PC-9 (cell line): ENCODE results near the gene TTC1.

Source experiments
- EZH2 ChIP-seq: fragments of 200-600 bp; sonication (generic); IDR thresholded peaks from 2 replicates; pipeline ENCODE4 v1.8.0; 2017; ENCODE audit warnings: antibody characterized with exemption, low read depth
- TF ChIP-seq, protein P1 (sequence below): fragments of 200-600 bp; sonication (generic); conservative IDR thresholded peaks from 2 replicates; pipeline ENCODE4 v1.6.1; 2017; ENCODE audit warnings: mixed run types, antibody characterized with exemption, mild to moderate bottlenecking, moderate library complexity

DNA sequence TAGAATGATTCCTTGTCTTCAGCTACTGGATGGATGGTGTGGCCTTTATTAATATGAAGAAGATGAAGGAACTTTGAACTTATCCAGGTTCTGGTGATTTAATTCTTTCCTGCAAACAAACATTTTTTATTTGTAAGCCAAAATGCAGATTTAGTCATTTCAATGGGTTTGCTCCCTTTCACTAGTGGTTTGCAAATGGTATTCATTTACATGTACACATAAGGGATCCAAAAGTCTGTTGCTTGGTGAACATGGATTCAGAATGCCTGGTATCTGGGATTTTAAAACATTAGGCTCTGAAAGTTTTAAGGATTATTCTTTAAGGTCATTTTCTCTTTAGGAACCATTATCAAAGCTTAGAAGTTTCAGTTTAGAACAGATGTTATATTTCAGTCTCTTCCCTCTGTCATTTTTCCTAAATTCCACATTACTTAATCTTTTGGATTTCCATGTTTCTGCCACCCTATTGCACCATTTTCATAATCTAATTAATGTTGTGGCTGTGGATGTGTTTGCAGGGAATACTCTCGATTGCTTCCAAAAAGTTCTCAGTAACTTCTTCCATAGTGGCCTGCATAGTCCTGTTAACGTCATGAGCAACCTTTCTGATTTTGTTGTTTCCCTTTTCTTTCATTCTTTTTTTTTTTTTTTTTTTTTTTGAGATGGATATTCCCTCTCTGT lies 10.1 kb downstream of the TTC1 start:
- TF ChIP-seq, protein P1, sequence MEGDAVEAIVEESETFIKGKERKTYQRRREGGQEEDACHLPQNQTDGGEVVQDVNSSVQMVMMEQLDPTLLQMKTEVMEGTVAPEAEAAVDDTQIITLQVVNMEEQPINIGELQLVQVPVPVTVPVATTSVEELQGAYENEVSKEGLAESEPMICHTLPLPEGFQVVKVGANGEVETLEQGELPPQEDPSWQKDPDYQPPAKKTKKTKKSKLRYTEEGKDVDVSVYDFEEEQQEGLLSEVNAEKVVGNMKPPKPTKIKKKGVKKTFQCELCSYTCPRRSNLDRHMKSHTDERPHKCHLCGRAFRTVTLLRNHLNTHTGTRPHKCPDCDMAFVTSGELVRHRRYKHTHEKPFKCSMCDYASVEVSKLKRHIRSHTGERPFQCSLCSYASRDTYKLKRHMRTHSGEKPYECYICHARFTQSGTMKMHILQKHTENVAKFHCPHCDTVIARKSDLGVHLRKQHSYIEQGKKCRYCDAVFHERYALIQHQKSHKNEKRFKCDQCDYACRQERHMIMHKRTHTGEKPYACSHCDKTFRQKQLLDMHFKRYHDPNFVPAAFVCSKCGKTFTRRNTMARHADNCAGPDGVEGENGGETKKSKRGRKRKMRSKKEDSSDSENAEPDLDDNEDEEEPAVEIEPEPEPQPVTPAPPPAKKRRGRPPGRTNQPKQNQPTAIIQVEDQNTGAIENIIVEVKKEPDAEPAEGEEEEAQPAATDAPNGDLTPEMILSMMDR = no peak
- TF ChIP-seq EZH2 = no peak
